NT2/D1 (cell line): Measurements from ENCODE around the gene LRG1.

ENCODE experiments used
- DNase-seq: peaks from one replicate; pipeline ENCODE4 v3.0.0-alpha.2; 2011; ENCODE audit warnings: low read depth, low spot score
- H3K27me3 ChIP-seq: 2 replicates; pipeline ENCODE4 v1.6.0; 2011; ENCODE audit warnings: mild to moderate bottlenecking; ENCODE audit not compliant: insufficient read length, insufficient read depth
- H3K36me3 ChIP-seq: 2 replicates; pipeline ENCODE4 v1.6.1; 2011; ENCODE audit warnings: mild to moderate bottlenecking, low read length, mixed read lengths; ENCODE audit not compliant: insufficient read depth, insufficient read length
- H3K4me1 ChIP-seq: 2 replicates; pipeline ENCODE4 v1.5.1; 2011; ENCODE audit not compliant: insufficient read depth, insufficient read length
- H3K4me3 ChIP-seq: 2 replicates; pipeline ENCODE4 v1.5.1; 2011; ENCODE audit warnings: low read depth; ENCODE audit not compliant: insufficient read length
- H3K9ac ChIP-seq: 2 replicates; pipeline ENCODE4 v1.6.0; 2011; ENCODE audit warnings: low read depth; ENCODE audit not compliant: insufficient read length
- H3K9me3 ChIP-seq: 2 replicates; pipeline ENCODE4 v1.5.1; 2011; ENCODE audit warnings: mild to moderate bottlenecking, low read length; ENCODE audit not compliant: insufficient read depth
- SUZ12 ChIP-seq: IDR thresholded peaks from 2 replicates; pipeline ENCODE4 v1.6.1; 2011; ENCODE audit not compliant: insufficient read length, insufficient read depth; ENCODE audit errors: extremely low read depth
- YY1 ChIP-seq: IDR thresholded peaks from 2 replicates; pipeline ENCODE4 v1.6.1; 2011; ENCODE audit not compliant: insufficient read length, insufficient read depth
- ZNF274 ChIP-seq: IDR thresholded peaks from 2 replicates; pipeline ENCODE4 v1.6.1; 2011; ENCODE audit warnings: mild to moderate bottlenecking, low read depth, low read length

LRG1 gene

DNA sequence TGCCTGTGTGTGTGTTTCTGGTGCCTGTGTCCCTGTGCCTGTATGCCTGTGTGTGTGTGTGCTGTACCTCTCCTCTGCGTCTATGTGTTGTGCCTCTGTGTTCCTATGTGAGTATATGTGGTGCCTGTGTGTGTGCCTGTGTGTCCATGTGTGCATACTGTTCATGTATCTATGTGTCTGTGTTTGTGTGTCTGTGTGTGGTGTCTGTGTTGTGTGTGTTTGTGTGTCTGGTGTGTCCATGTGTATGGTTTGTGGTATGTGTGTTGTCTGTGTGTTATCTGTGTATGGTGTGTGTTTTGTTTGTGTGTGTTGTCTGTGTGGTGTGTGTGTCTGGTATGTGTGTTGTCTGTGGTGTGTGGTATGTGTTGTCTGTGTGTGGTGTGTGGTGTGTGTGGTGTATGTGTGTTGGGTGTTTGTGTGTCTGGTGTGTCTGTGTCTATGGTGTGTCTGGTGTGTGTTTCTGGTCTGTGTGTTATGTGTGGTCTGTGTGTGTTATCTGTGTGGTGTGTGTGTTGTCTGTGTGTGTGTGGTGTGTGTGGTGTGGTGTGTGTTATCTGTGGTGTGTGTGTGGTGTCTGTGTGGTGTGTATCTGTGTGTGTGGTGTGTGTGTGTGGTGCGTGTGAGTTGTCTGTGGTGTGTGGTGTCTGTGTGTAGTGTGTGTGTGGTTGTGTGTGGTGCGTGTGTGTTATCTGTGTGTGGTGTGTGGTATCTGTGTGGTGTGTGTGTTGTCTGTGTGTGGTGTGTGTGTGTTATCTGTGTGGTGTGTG, 47.3 kb downstream of the LRG1 start:
- no peak overlapping the region for H3K9ac ChIP-seq
- H3K4me3 ChIP-seq, result no peak overlapping the region
- no peaks in the 10 kb centered on the region for H3K9me3 ChIP-seq
- peaks cover 9% of the 10 kb centered on the region for H3K4me1 ChIP-seq
- H3K27me3 ChIP-seq, result no peaks in the 10 kb centered on the region
- no peak for TF ChIP-seq YY1
- no peak for TF ChIP-seq SUZ12
- no peak for TF ChIP-seq ZNF274
- DNase-seq, result no peak
- peaks cover 88% of the 10 kb centered on the region for H3K36me3 ChIP-seq

GRCh38 chr19:4491446-4491845, 48.4 kb downstream of the LRG1 start:
- Histone ChIP-seq H3K4me3 (no peak overlapping the region), H3K9me3 (no peaks in the 10 kb centered on the region), H3K9ac (no peak overlapping the region), H3K27me3 (no peaks in the 10 kb centered on the region), H3K4me1 (peaks cover 9% of the 10 kb centered on the region), H3K36me3 (peaks cover 86% of the 10 kb centered on the region)
- TF ChIP-seq SUZ12 (no peak), YY1 (no peak), ZNF274 (no peak)
- DNase-seq, result no peak

DNA sequence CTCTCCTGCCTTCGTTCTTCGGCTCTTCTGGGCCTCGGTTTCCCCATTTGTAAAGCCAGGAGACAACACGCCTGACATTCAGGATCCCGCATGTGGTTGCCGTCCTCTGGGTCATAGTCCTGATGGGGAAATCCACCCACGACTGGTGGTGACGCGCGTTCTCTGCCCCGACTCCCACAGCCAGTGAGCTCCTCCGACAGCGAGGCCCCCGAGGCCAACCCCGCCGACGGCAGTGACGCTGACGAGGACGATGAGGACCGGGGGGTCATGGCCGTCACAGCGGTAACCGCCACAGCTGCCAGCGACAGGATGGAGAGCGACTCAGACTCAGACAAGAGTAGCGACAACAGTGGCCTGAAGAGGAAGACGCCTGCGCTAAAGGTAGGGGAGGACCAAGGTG, 51.3 kb downstream of the LRG1 start:
- Histone ChIP-seq H3K27me3 (no peaks in the 10 kb centered on the region), H3K36me3 (peaks cover 72% of the 10 kb centered on the region), H3K9ac (no peak overlapping the region), H3K4me3 (no peak overlapping the region), H3K9me3 (no peaks in the 10 kb centered on the region), H3K4me1 (peaks cover 6% of the 10 kb centered on the region)
- no peak for DNase-seq
- TF ChIP-seq SUZ12 (no peak), ZNF274 (no peak), YY1 (no peak)

DNA sequence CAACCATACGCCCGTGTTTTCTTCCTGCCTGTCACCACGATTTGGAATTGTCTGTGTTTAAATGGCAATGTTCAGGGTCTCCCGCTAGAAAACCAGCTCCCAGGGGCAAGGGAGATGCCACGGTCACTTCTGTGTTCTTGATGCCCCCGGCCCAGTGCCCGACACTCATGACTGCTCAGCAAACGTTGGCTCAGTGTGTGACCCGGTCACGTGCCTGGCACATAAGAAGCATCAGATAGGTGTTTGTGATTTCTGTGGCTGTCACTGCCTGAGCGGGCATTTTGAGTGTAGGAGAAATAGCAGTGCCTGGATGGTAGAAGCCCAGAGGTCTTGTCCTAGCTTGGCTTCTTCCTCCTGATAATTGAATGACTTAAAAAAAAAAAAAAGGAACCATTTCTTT, 52.3 kb downstream of the LRG1 start:
- no peak overlapping the region for H3K9ac ChIP-seq
- H3K27me3 ChIP-seq, result no peaks in the 10 kb centered on the region
- TF ChIP-seq ZNF274 (no peak), YY1 (no peak), SUZ12 (no peak)
- H3K9me3 ChIP-seq, result no peaks in the 10 kb centered on the region
- no peak for DNase-seq
- peaks cover under 1% of the 10 kb centered on the region for H3K4me1 ChIP-seq
- H3K36me3 ChIP-seq, result peaks cover 72% of the 10 kb centered on the region
- H3K4me3 ChIP-seq, result no peak overlapping the region
